GM23248 (cell line): Measurements from ENCODE around the gene RTN4RL1.

Experiments
- EZH2 ChIP-seq: fragments of 200-600 bp; sonication (generic); IDR thresholded peaks from 2 replicates; pipeline ENCODE4 v1.6.1; 2018; ENCODE audit warnings: antibody characterized with exemption, mild to moderate bottlenecking; ENCODE audit not compliant: insufficient read depth, poor library complexity, severe bottlenecking
- EZH2phosphoT487 ChIP-seq: fragments of 200-600 bp; sonication (generic); IDR thresholded peaks from 2 replicates; pipeline ENCODE4 v1.6.1; 2018; ENCODE audit warnings: antibody characterized with exemption, moderate library complexity, mild to moderate bottlenecking, low read depth; ENCODE audit not compliant: insufficient read depth

- TF ChIP-seq EZH2phosphoT487 (no peak), EZH2 (no peak)
Observed at GRCh38 chr17:1912146-1912545, 113.0 kb downstream of the RTN4RL1 start.
